Endothelial cell of umbilical vein (primary cell): ENCODE data around the gene RABIF. TPM values are rescaled to one million over a fixed set of nuclear protein-coding genes. Genes with fewer than 3 reads are reported as not detected.

Source experiments
- BruUV-seq: library from RNA; stranded (reverse); fragments of 400-500 nt; replicated peaks from 2 replicates; lab custom pipeline; 2021; lab: Mats Ljungman, UMichigan
- CTCF ChIA-PET: fragments of 300-600, 350-600 bp; sonication (Branson Sonifier 250); formaldehyde crosslinking; loops from one replicate; lab custom pipeline; 2021; ENCODE audit warnings: antibody characterized with exemption, inconsistent platforms; lab: Charles Lee
- POLR2A ChIA-PET: fragments of 300-600, 350-600 bp; sonication (Branson Sonifier 250); formaldehyde crosslinking; loops from one replicate; lab custom pipeline; 2021; ENCODE audit warnings: antibody characterized with exemption, inconsistent platforms; lab: Charles Lee
- DNase-seq: peaks from one replicate; pipeline ENCODE4 v3.0.0-alpha.2; 2011; ENCODE audit warnings: low read depth, low spot score
- FAIRE-seq: peaks from 2 replicates; lab custom pipeline; 2011; peaks lifted over from hg19 to GRCh38; lab: Jason Lieb, UNC
- H2AFZ ChIP-seq: 2 replicates; pipeline ENCODE4 v1.6.0; 2012; ENCODE audit warnings: low read depth, low read length, control low read depth, inconsistent platforms
- H3K27ac ChIP-seq: 2 replicates; pipeline ENCODE4 v1.5.1; 2011; ENCODE audit warnings: low read depth, mild to moderate bottlenecking, control low read depth, low read length, moderate library complexity; ENCODE audit not compliant: insufficient read depth
- H3K27me3 ChIP-seq, 2 experiments: 2 replicates each; pipeline versions ENCODE4 v1.6.0 to v1.6.1; 2011; ENCODE audit warnings: low read length in 2 of 2, mixed read lengths in 1 of 2; ENCODE audit not compliant: control insufficient read depth in 2 of 2, insufficient read depth in 2 of 2
- H3K36me3 ChIP-seq, 2 experiments: 2 replicates in 1 of 2; 3 replicates in 1 of 2; pipeline ENCODE4 v1.5.1; 2011; ENCODE audit warnings: low read length in 2 of 2, mild to moderate bottlenecking in 1 of 2, moderate library complexity in 1 of 2; ENCODE audit not compliant: control insufficient read depth in 2 of 2, insufficient read depth in 2 of 2; ENCODE audit errors: extremely low read depth in 1 of 2
- H3K4me1 ChIP-seq: 3 replicates; pipeline ENCODE4 v1.5.1; 2011; ENCODE audit warnings: mild to moderate bottlenecking, low read length; ENCODE audit not compliant: control insufficient read depth, insufficient read depth; ENCODE audit errors: extremely low read depth
- H3K4me2 ChIP-seq: 2 replicates; pipeline ENCODE4 v1.6.1; 2011; ENCODE audit warnings: low read length, control low read depth, mixed read lengths; ENCODE audit not compliant: insufficient read depth
- H3K4me3 ChIP-seq, 3 experiments: fragments of 200-600 bp in 1 of 3; sonication (generic), shearing (Covaris generic) in 1 of 3; replicated peaks in 1 of 3; 2 replicates each; pipeline ENCODE4 v1.5.1; 2011 to 2016; ENCODE audit warnings: control low read depth in 3 of 3, low read length in 3 of 3, mild to moderate bottlenecking in 2 of 3, inconsistent platforms in 1 of 3, low read depth in 1 of 3, moderate library complexity in 1 of 3; ENCODE audit not compliant: insufficient read depth in 1 of 3
- H3K79me2 ChIP-seq: 2 replicates; pipeline ENCODE4 v1.6.0; 2012; ENCODE audit warnings: low read length, inconsistent platforms; ENCODE audit not compliant: control insufficient read depth, insufficient read depth
- H3K9ac ChIP-seq: replicated peaks from 2 replicates; pipeline ENCODE3; 2011; ENCODE audit warnings: low read length, control low read depth; ENCODE audit not compliant: insufficient read depth; ENCODE audit errors: extremely low read depth
- H3K9me1 ChIP-seq: replicated peaks from 3 replicates; pipeline ENCODE4 v1.6.0; 2011; ENCODE audit warnings: mild to moderate bottlenecking, low read length; ENCODE audit not compliant: control insufficient read depth, insufficient read depth; ENCODE audit errors: extremely low read depth
- H3K9me3 ChIP-seq: replicated peaks from 2 replicates; pipeline ENCODE4 v1.5.1; 2012; ENCODE audit warnings: low read length, inconsistent platforms; ENCODE audit not compliant: control insufficient read depth, insufficient read depth
- H4K20me1 ChIP-seq: replicated peaks from 2 replicates; pipeline ENCODE3; 2011; ENCODE audit warnings: mild to moderate bottlenecking, low read length; ENCODE audit not compliant: control insufficient read depth, insufficient read depth; ENCODE audit errors: extremely low read depth
- EZH2 ChIP-seq: IDR thresholded peaks from 2 replicates; pipeline ENCODE4 v1.6.1; 2012; ENCODE audit warnings: borderline replicate concordance, low read depth, mild to moderate bottlenecking, moderate library complexity, low read length, inconsistent platforms; ENCODE audit not compliant: severe bottlenecking
- FOS ChIP-seq: IDR thresholded peaks from 2 replicates; pipeline ENCODE4 v1.6.1; 2011; ENCODE audit warnings: mild to moderate bottlenecking, low read length, moderate library complexity, borderline replicate concordance; ENCODE audit not compliant: insufficient read depth
- GATA2 ChIP-seq: IDR thresholded peaks from 2 replicates; pipeline ENCODE4 v1.7.0; 2011; ENCODE audit warnings: low read depth, mild to moderate bottlenecking, moderate library complexity, mixed read lengths, low read length; ENCODE audit not compliant: insufficient read length, insufficient read depth
- JUN ChIP-seq: IDR thresholded peaks from 2 replicates; pipeline ENCODE4 v1.6.1; 2011; ENCODE audit warnings: borderline replicate concordance, low read depth; ENCODE audit not compliant: insufficient read length, insufficient read depth
- MAX ChIP-seq: IDR thresholded peaks from 2 replicates; pipeline ENCODE4 v1.6.1; 2011; ENCODE audit not compliant: insufficient read depth, insufficient read length
- MYC ChIP-seq: IDR thresholded peaks from one replicate; pipeline ENCODE4 v1.6.1; 2011; ENCODE audit warnings: mild to moderate bottlenecking, low read depth, low read length
- POLR2A ChIP-seq: IDR thresholded peaks from 2 replicates; pipeline ENCODE4 v1.6.1; 2012; ENCODE audit warnings: low read depth, mild to moderate bottlenecking, control low read depth, low read length
- POLR2AphosphoS5 ChIP-seq: IDR thresholded peaks from 2 replicates; pipeline ENCODE4 v1.6.1; 2012; ENCODE audit warnings: low read depth, mild to moderate bottlenecking, control low read depth, low read length, moderate library complexity; ENCODE audit not compliant: insufficient read depth
- dilution Hi-C: fragments of 300-500 bp; cut with MboI; formaldehyde crosslinking; loops from one replicate; pipeline ENCODE4 v1.15.0; 2019; ENCODE audit warnings: low sequenced_read_pairs; ENCODE audit not compliant: extremely low pct_ligation_motif_present
- intact Hi-C: fragments of 100-400 bp; cut with micrococcal nuclease; formaldehyde crosslinking; loops from one replicate; pipeline ENCODE4 v1.10.0; 2022
- polyA plus RNA-seq, 4 experiments: library from polyadenylated mRNA; depleted of rRNA in 3 of 4; stranded (reverse) in 3 of 4; unstranded in 1 of 4; fragments of >200 nt; gene quantifications; 2 replicates each; pipeline versions ENCODE4 v1.2.1 to v1.2.3, GENCODE V29; 2011 to 2012; ENCODE audit warnings: missing spikeins in 1 of 4
- total RNA-seq: library from RNA; stranded (reverse); gene quantifications from 2 replicates; pipeline ENCODE4 v1.2.3, GENCODE V29; 2021
- TF ChIP-seq, protein P1 (sequence below), 2 donors: IDR thresholded peaks; 1 replicate in 1 of 2; 2 replicates in 1 of 2; pipeline ENCODE4 v1.5.1; 2011; ENCODE audit warnings: low read length in 2 of 2, mild to moderate bottlenecking in 2 of 2, moderate library complexity in 2 of 2, control low read depth in 1 of 2, inconsistent platforms in 1 of 2, low read depth in 1 of 2; ENCODE audit not compliant: insufficient read depth in 1 of 2; ENCODE audit errors: extremely low read depth in 1 of 2

The RABIF gene
- total and polyA plus RNA-seq, 2 donors (not counting 3 experiments of a cell fraction or from before 2014, with no cell fraction given), result 15.8 to 17.1 TPM

- Histone ChIP-seq H4K20me1 (no peaks in the 10 kb centered on the region), H3K4me1 (peaks cover 6% of the 10 kb centered on the region), H3K27ac (no peak overlapping the region), H3K9me1 (no peaks in the 10 kb centered on the region), H3K4me2 (no peak overlapping the region), H3K9me3 (no peaks in the 10 kb centered on the region), H3K9ac (no peak overlapping the region), H3K36me3 (no peaks in the 10 kb centered on the region), H3K4me3 (no peak overlapping the region), H3K79me2 (no peaks in the 10 kb centered on the region), H3K27me3 (no peaks in the 10 kb centered on the region), H2AFZ (no peak overlapping the region)
- dilution Hi-C loops (no loop called here), intact Hi-C loops (no loop called here)
- BruUV-seq, result no TSS peak
- POLR2A ChIA-PET, result no interaction called here
- TF ChIP-seq MYC (no peak), POLR2AphosphoS5 (no peak), GATA2 (no peak), POLR2A (no peak), MAX (no peak), FOS (no peak), JUN (no peak), EZH2 (no peak)
- TF ChIP-seq, protein P1, sequence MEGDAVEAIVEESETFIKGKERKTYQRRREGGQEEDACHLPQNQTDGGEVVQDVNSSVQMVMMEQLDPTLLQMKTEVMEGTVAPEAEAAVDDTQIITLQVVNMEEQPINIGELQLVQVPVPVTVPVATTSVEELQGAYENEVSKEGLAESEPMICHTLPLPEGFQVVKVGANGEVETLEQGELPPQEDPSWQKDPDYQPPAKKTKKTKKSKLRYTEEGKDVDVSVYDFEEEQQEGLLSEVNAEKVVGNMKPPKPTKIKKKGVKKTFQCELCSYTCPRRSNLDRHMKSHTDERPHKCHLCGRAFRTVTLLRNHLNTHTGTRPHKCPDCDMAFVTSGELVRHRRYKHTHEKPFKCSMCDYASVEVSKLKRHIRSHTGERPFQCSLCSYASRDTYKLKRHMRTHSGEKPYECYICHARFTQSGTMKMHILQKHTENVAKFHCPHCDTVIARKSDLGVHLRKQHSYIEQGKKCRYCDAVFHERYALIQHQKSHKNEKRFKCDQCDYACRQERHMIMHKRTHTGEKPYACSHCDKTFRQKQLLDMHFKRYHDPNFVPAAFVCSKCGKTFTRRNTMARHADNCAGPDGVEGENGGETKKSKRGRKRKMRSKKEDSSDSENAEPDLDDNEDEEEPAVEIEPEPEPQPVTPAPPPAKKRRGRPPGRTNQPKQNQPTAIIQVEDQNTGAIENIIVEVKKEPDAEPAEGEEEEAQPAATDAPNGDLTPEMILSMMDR (IDR thresholded peaks at IDR 0.05; ENCODE audit: extremely low read depth in 1 of 2, insufficient read depth in 1 of 2, low read depth in 1 of 2, low read length in 2 of 2), result no peak
- FAIRE-seq (no peak), DNase-seq (no peak)
- CTCF ChIA-PET, result interaction anchor here (1.0 kb wide), 1 partner anchor 11 kb away, joined by 4 read pairs; no protein-coding TSS in a partner anchor
Observed at GRCh38 chr1:202854787-202855186, 34.2 kb downstream of the RABIF start.
